ENCODE measurements around the gene VWC2L.

- TF ChIP-seq CTCF (IDR thresholded peaks at IDR 0.05) (peak in 1 of 4 experiments; percentile 13), POLR2A (IDR thresholded peaks at IDR 0.05) (no peak)
Observed at GRCh38 chr2:214378455-214379103, 32.3 kb upstream of the VWC2L start.

Data from prostate gland (tissue), 2 donors.